ENCODE data around the gene NLE1.
"Not testable (repeated sequence)": the region's sequence is repeated elsewhere in the genome, so short reads cannot be mapped to it uniquely, and the experiment has no call there.

The NLE1 gene

DNA sequence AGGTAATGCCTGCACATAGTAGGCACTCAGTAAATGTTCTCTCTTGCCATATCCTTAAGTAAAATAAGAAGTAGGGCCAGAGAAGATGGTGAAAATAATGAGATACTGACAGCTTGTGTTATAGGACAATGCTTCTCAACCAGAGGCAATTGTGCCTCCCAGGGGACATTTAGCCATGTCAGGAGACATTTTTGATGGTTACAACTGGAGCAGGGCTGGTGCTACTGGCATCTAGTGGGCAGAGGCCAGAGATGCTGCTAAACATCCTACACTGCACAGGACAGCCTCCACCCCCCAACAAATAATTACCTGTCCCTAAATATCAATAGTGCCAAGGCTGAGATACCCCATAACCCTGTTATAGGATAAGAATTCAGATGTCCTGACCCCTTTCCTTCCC lies 24.1 kb downstream of the NLE1 start:
- H3K36me3 ChIP-seq (ENCODE audit: control insufficient read depth, insufficient read depth, low read length): no peaks in the 10 kb centered on the region
- H3K27me3 ChIP-seq (ENCODE audit: control insufficient read depth, insufficient read depth, low read length): peaks cover 7% of the 10 kb centered on the region
- H3K4me3 ChIP-seq (ENCODE audit: low read depth, low read length): no peak overlapping the region
- no peaks in the 10 kb centered on the region for H3K4me1 ChIP-seq (ENCODE audit: control insufficient read depth, insufficient read depth, low read length)
- no peaks in the 10 kb centered on the region for H3K9me3 ChIP-seq (ENCODE audit: control insufficient read depth, insufficient read depth, low read length)
- H3K9ac ChIP-seq (ENCODE audit: low read depth, low read length): no peak overlapping the region

DNA sequence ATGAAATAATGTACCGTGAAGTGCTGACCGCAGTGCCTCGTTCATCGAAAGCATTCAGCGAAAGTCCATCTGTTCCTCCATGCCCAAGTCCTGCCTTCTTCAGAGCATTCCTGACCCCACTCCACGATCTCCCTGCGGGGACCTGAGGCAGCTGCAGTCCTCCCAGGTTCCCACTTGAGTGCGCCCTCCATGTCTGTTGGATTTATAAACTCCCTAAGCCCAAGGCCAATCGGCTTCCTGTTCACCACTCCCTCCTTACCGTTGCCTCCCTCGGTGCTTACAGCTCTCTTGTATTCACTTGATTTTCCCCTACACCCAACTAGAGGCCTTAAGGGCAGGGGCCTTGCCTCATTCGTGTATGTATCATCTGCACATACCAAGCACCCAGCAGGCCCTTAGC lies 25.3 kb downstream of the NLE1 start:
- H3K9me3 ChIP-seq (ENCODE audit: control insufficient read depth, insufficient read depth, low read length): no peaks in the 10 kb centered on the region
- no peak overlapping the region for H3K9ac ChIP-seq (ENCODE audit: low read depth, low read length)
- no peak overlapping the region for H3K4me3 ChIP-seq (ENCODE audit: low read depth, low read length)
- H3K36me3 ChIP-seq (ENCODE audit: control insufficient read depth, insufficient read depth, low read length): no peaks in the 10 kb centered on the region
- no peaks in the 10 kb centered on the region for H3K4me1 ChIP-seq (ENCODE audit: control insufficient read depth, insufficient read depth, low read length)
- H3K27me3 ChIP-seq (ENCODE audit: control insufficient read depth, insufficient read depth, low read length): peaks cover 7% of the 10 kb centered on the region

DNA sequence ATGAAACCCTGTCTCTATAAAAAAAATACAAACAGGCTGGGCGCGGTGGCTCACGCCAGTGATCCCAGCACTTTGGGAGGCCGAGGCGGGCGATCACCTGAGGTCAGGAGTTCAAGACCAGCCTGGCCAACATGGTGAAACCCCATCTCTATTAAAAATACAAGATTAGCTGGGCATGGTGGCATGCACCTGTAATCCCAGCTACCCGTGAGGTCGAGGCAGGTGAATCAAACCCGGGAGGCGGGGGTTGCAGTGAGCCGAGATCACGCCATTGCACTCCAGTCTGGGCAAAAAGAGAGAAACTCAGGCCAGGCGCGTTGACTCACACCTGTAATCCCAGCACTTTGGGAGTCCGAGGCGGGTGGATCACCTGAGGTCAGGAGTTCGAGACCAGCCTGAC lies 31.3 kb downstream of the NLE1 start:
- H3K4me3 ChIP-seq (ENCODE audit: low read depth, low read length); H3K36me3 ChIP-seq (ENCODE audit: control insufficient read depth, insufficient read depth, low read length); H3K27me3 ChIP-seq (ENCODE audit: control insufficient read depth, insufficient read depth, low read length); H3K9me3 ChIP-seq (ENCODE audit: control insufficient read depth, insufficient read depth, low read length); H3K9ac ChIP-seq (ENCODE audit: low read depth, low read length); H3K4me1 ChIP-seq (ENCODE audit: control insufficient read depth, insufficient read depth, low read length): not testable (repeated sequence)

DNA sequence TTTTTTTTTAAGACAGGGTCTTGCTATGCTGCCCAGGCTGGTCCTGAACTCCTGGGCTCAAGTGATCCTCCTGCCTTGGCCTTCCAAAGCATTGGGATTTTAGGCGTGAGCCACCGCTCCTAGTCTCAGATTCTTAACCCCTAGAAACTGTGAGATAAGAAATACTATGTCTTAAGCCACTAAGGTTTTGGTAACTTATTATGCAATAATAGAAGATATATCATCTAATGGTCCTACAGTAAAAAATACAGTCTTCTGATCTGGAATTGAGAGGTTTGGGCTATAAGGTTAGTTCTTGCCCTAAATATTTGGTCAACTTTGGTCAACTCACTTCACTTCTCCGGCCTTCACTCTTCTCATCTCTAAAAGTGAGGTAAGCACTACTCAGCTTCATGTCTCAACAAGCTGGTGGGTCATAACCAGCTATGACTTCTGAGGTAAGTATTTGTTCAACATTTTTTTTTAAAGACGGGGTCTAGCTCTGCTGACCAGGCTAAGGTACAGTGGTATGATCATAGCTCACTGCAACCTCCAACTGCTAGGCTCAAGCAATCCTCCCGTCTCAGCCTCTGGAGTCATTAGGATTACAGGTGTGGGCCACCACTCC lies 37.2 kb downstream of the NLE1 start:
- Histone ChIP-seq H3K36me3 (ENCODE audit: control insufficient read depth, insufficient read depth, low read length) (peaks cover 15% of the 10 kb centered on the region), H3K27me3 (ENCODE audit: control insufficient read depth, insufficient read depth, low read length) (no peaks in the 10 kb centered on the region), H3K9me3 (ENCODE audit: control insufficient read depth, insufficient read depth, low read length) (no peaks in the 10 kb centered on the region), H3K9ac (ENCODE audit: low read depth, low read length) (no peak overlapping the region), H3K4me3 (ENCODE audit: low read depth, low read length) (no peak overlapping the region), H3K4me1 (ENCODE audit: control insufficient read depth, insufficient read depth, low read length) (no peaks in the 10 kb centered on the region)

DNA sequence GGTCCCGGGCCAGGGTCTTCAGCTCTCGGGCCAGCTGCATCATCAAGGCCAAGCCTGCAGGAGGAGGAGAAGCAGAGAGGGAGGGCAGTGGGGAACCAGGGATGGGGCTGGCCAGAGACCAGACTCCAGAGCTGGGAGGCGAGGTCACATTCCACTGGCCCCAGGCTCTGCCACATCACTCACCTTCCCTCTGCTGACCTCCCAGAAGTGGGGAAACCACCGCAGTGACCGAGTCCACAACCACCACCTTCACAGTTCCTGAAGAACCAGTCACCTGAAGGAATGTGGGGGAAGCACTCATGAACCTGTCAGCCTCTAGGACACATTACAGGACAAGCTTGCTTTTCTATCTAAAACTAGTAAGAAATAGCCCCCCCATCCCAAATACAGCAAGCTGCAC lies 38.8 kb downstream of the NLE1 start:
- H3K36me3 ChIP-seq (ENCODE audit: control insufficient read depth, insufficient read depth, low read length): peaks cover 18% of the 10 kb centered on the region
- no peak overlapping the region for H3K9ac ChIP-seq (ENCODE audit: low read depth, low read length)
- no peaks in the 10 kb centered on the region for H3K9me3 ChIP-seq (ENCODE audit: control insufficient read depth, insufficient read depth, low read length)
- H3K4me1 ChIP-seq (ENCODE audit: control insufficient read depth, insufficient read depth, low read length): no peaks in the 10 kb centered on the region
- no peaks in the 10 kb centered on the region for H3K27me3 ChIP-seq (ENCODE audit: control insufficient read depth, insufficient read depth, low read length)
- no peak overlapping the region for H3K4me3 ChIP-seq (ENCODE audit: low read depth, low read length)

DNA sequence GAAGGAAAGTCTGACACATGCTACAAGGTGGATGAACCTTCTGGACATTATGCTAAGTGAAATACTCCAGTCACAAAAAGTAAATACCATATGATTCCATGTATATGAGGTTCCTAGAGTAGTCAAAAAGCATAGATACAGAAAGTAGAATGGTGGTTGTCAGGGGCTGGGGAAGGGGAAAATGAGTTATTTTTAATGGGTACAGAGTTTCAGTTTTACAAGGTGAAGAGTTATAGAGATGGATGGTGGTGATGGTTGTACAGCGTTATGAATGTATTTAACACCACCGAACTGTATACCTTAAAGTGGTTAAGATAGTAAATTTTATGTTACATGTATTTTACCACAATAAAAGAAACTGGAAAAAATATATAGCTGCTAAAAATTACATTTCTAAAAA lies 40.4 kb downstream of the NLE1 start:
- Histone ChIP-seq H3K9ac (ENCODE audit: low read depth, low read length) (no peak overlapping the region), H3K4me1 (ENCODE audit: control insufficient read depth, insufficient read depth, low read length) (no peaks in the 10 kb centered on the region), H3K9me3 (ENCODE audit: control insufficient read depth, insufficient read depth, low read length) (no peaks in the 10 kb centered on the region), H3K36me3 (ENCODE audit: control insufficient read depth, insufficient read depth, low read length) (peaks cover 20% of the 10 kb centered on the region), H3K27me3 (ENCODE audit: control insufficient read depth, insufficient read depth, low read length) (no peaks in the 10 kb centered on the region), H3K4me3 (ENCODE audit: low read depth, low read length) (no peak overlapping the region)

DNA sequence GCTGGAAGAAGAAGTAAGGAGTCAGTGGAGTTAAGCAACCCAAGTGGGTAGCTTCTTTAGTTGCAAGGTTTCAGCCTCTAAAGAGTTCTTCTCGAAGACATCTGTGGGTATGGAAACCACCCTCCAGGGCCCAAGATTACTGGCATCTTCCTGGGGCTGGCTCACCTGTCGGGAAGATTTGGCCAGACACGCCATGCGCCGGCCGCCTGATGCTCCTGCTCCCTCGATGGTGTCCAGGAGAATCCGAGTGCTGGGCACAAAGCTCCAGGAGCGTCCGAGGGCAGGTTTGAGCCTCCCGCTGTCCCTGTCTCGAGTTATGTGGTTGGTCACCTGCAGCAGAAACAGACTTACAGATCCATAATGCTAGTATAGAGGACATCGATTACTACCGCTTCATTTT lies 41.1 kb downstream of the NLE1 start:
- H3K4me1 ChIP-seq (ENCODE audit: control insufficient read depth, insufficient read depth, low read length): no peaks in the 10 kb centered on the region
- H3K36me3 ChIP-seq (ENCODE audit: control insufficient read depth, insufficient read depth, low read length): peaks cover 17% of the 10 kb centered on the region
- no peaks in the 10 kb centered on the region for H3K9me3 ChIP-seq (ENCODE audit: control insufficient read depth, insufficient read depth, low read length)
- no peak overlapping the region for H3K9ac ChIP-seq (ENCODE audit: low read depth, low read length)
- H3K4me3 ChIP-seq (ENCODE audit: low read depth, low read length): no peak overlapping the region
- no peaks in the 10 kb centered on the region for H3K27me3 ChIP-seq (ENCODE audit: control insufficient read depth, insufficient read depth, low read length)

DNA sequence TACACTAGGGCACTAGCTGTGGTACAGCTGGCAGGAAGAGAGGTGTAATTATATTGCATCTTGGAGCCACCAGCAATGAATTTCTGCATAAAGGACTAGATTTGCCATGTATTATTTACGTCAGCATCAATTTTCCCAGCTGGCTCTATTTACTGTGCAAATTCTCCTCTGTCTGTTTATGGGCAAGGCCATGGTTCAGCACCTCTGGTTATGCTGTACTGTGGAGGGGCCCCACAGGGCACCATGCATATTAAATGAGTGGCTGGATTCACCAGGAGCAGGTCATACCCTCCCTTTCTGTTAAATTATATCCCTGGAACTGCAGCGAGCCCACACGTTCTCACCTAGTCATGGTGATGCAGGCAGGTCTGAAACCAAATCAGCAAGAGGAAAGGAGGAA lies 42.2 kb downstream of the NLE1 start:
- H3K4me3 ChIP-seq (ENCODE audit: low read depth, low read length): no peak overlapping the region
- H3K27me3 ChIP-seq (ENCODE audit: control insufficient read depth, insufficient read depth, low read length): no peaks in the 10 kb centered on the region
- no peaks in the 10 kb centered on the region for H3K4me1 ChIP-seq (ENCODE audit: control insufficient read depth, insufficient read depth, low read length)
- H3K9me3 ChIP-seq (ENCODE audit: control insufficient read depth, insufficient read depth, low read length): no peaks in the 10 kb centered on the region
- H3K36me3 ChIP-seq (ENCODE audit: control insufficient read depth, insufficient read depth, low read length): peaks cover 17% of the 10 kb centered on the region
- H3K9ac ChIP-seq (ENCODE audit: low read depth, low read length): no peak overlapping the region

DNA sequence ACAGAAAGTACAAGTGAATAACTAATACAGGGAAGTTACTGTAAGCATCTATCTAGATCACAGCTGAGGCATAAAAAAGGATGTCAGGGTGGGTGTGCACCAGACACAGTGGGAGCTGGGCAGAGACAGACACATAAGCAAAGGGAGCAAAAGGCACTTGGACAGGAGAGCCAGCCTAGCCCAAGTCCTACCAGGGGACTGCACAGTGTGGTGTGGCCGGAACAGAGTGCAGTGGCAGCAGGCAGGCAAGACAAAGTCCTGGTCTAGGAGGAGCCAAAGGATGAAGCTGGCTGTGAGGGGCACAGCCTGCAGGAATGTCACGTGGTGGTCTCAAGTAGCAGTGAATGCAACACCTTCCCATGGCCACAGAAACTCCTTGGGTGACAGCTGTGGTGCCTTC lies 44.3 kb downstream of the NLE1 start:
- Histone ChIP-seq H3K9me3 (ENCODE audit: control insufficient read depth, insufficient read depth, low read length) (no peaks in the 10 kb centered on the region), H3K36me3 (ENCODE audit: control insufficient read depth, insufficient read depth, low read length) (peaks cover 17% of the 10 kb centered on the region), H3K27me3 (ENCODE audit: control insufficient read depth, insufficient read depth, low read length) (no peaks in the 10 kb centered on the region), H3K4me1 (ENCODE audit: control insufficient read depth, insufficient read depth, low read length) (no peaks in the 10 kb centered on the region), H3K9ac (ENCODE audit: low read depth, low read length) (no peak overlapping the region), H3K4me3 (ENCODE audit: low read depth, low read length) (no peak overlapping the region)

DNA sequence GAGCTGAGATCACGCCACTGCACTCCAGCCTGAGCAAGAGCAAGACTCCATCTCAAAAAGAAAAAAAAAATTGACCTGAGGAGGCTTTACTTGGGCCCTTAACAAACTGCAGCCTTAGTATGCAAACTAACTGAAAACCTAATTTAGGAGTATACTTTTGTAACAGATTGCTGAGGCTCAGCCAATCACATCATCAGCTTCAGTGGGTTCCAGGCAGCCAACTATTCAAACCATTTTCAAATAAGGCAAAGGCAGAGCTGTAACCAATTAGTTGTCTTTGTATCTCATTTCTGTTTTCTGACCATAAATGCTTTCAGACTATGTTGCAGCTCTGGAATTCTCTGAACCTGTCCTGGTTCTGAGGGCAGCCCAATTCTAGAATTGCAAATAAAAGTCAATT lies 46.4 kb downstream of the NLE1 start:
- Histone ChIP-seq H3K9me3 (ENCODE audit: control insufficient read depth, insufficient read depth, low read length) (no peaks in the 10 kb centered on the region), H3K9ac (ENCODE audit: low read depth, low read length) (no peak overlapping the region), H3K4me3 (ENCODE audit: low read depth, low read length) (no peak overlapping the region), H3K4me1 (ENCODE audit: control insufficient read depth, insufficient read depth, low read length) (no peaks in the 10 kb centered on the region), H3K36me3 (ENCODE audit: control insufficient read depth, insufficient read depth, low read length) (peaks cover 12% of the 10 kb centered on the region), H3K27me3 (ENCODE audit: control insufficient read depth, insufficient read depth, low read length) (no peaks in the 10 kb centered on the region)

DNA sequence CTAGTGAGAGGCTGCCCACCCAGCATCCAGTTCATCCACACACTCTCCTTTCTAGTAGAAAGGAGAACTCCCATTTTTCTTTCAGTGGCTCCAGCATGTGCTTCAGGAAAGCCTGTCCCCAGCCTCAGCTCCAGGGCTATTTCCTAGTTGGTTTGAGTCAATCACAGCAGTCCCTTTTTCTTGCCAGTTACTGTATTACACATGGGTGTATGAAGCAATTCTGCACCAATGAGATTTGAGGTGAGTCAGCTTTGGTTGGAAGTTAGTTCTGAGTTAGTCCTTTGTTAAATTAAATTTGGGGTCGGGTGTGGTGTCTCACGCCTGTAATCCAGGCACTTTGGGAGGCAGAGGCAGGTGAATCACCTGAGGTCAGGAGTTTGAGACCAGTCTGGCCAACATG lies 47.2 kb downstream of the NLE1 start:
- no peaks in the 10 kb centered on the region for H3K9me3 ChIP-seq (ENCODE audit: control insufficient read depth, insufficient read depth, low read length)
- H3K4me1 ChIP-seq (ENCODE audit: control insufficient read depth, insufficient read depth, low read length): peaks cover 1% of the 10 kb centered on the region
- H3K27me3 ChIP-seq (ENCODE audit: control insufficient read depth, insufficient read depth, low read length): no peaks in the 10 kb centered on the region
- peaks cover 5% of the 10 kb centered on the region for H3K36me3 ChIP-seq (ENCODE audit: control insufficient read depth, insufficient read depth, low read length)
- no peak overlapping the region for H3K4me3 ChIP-seq (ENCODE audit: low read depth, low read length)
- H3K9ac ChIP-seq (ENCODE audit: low read depth, low read length): no peak overlapping the region

DNA sequence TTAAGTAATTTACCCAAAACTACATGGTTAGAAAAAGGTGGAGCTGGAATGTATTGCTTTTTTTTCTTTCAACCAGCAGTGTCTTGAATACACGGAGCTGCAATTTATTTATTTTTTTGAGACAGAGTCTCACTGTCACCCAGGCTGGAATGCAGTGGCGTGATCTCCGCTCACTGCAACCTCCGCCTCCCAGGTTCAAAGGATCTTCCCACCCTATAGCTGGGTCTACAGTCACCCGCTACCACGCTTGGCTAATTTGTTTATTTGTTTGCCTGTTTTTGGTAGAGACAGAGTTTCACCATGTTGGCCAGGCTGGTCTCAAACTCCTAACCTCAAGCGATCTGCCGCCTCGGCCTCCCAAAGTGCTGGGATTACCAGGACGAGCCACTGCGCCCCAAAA lies 51.4 kb downstream of the NLE1 start:
- H3K4me1 ChIP-seq (ENCODE audit: control insufficient read depth, insufficient read depth, low read length): peaks cover 28% of the 10 kb centered on the region
- H3K9ac ChIP-seq (ENCODE audit: low read depth, low read length); H3K27me3 ChIP-seq (ENCODE audit: control insufficient read depth, insufficient read depth, low read length); H3K36me3 ChIP-seq (ENCODE audit: control insufficient read depth, insufficient read depth, low read length); H3K4me3 ChIP-seq (ENCODE audit: low read depth, low read length); H3K9me3 ChIP-seq (ENCODE audit: control insufficient read depth, insufficient read depth, low read length): not testable (repeated sequence)

All from iPS-15b (cell line).